Glomerular visceral epithelial cell (primary cell): ENCODE data around the gene KCNJ15.
A peak's percentile ranks its signal among the peaks of the same experiment; 100 is the strongest.

Source experiments
- DNase-seq: peaks from one replicate; pipeline ENCODE4 v3.0.0-alpha.2; 2016; ENCODE audit errors: extremely low spot score

KCNJ15 gene

GRCh38 chr21:38299671-38300070 lies 42.9 kb downstream of the KCNJ15 start:
- no peak for DNase-seq

DNA sequence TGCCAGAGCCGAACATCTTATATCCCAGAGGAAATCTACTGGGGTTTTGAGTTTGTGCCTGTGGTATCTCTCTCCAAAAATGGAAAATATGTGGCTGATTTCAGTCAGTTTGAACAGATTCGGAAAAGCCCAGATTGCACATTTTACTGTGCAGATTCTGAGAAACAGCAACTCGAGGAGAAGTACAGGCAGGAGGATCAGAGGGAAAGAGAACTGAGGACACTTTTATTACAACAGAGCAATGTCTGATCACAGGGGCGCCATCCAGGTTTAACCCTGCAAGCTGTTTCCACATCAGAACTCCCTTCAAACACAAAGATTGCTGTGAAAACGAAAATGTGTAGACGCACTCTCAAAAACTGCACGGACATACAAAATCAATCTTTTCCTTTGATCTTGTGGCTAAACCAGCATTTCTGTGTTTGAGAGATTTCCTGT lies 43.4 kb downstream of the KCNJ15 start:
- no peak for DNase-seq

GRCh38 chr21:38301321-38302214 lies 44.8 kb downstream of the KCNJ15 start:
- no peak for DNase-seq

DNA sequence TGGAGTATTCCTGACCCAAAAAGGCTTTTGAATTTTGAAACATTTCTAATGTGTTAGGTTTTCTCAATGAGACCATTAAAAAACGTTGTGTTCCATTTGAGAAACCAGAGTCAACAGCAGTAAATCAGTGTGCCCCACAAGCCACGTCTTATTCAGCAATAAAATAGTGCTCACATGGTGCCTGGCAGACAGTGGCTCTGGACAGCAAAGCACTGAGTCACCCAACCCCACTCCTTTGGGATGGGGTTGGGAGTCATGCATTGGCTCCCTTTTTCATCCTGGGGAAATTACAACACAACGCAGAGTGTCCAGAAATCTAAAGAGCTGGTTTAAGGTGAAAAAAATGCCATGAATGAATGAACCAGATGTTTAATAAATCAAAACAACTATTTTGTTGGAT lies 46.5 kb downstream of the KCNJ15 start:
- DNase-seq, result peak; percentile 83

DNA sequence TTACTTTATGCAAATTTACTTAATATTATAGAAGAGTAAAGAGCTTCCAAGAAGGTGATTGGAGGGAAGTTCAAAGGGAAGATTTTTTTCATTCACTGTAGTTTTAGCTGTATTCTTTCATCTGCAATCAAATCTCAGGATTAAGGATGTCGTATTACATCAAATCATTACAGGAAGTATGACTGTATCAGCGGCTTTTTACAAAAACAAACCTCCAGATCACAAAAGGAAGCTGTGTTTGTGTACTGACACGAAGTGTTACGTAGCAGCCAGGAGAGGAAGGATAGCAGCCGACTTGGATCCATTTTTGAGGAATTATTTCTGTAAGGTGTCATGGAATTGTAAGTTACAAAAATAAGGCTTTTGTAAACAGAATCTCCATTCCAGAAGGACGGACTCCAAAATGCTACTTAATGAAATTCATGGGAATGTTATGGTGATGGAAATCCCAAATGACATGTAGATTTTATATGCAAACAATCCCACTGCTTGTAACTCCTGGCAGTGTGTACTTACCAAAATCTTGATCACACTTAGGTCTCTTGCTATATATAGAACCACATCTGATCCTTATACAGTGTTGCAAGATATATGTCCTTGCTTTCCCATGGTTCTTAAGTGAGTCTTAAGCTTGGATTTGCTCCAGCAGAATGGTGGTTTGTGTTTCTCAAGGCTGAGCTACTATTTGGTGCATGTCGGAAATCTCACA lies 49.8 kb downstream of the KCNJ15 start:
- peak; percentile 76 for DNase-seq

DNA sequence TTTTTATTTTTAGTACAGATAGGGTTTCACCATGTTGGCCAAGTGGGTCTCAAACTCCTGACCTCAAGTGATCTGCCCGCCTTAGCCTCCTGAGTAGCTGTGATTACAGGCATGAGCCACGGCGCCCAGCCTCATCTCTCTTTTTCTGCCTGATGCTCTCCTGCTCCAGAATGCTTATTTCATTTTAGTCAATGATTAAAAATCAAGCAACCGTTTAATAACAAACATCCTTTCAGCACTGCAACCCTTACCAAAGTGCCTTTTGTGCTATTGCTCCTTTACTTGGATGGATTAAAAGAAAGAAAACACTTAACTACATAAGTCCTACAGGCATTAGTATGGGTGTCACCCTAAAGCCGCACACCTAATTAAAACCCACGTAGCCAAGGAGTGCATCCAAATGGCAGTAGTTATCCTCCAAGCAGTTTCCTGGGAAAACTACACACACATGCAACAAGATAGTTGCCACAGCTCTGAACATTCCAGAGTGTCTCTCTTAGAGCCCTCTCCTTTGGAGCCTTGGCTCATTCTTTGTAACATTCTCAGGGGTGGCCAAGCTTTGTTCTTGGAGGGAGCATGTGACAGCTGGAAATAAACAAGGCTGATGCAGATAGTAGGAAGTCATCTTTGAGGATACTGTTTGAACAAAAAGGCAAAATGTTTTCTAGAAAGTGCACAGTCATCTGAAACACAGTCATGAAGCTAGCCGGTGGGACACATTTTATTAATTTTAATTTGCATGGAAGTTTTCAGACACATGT lies 51.2 kb downstream of the KCNJ15 start:
- DNase-seq, result no peak

DNA sequence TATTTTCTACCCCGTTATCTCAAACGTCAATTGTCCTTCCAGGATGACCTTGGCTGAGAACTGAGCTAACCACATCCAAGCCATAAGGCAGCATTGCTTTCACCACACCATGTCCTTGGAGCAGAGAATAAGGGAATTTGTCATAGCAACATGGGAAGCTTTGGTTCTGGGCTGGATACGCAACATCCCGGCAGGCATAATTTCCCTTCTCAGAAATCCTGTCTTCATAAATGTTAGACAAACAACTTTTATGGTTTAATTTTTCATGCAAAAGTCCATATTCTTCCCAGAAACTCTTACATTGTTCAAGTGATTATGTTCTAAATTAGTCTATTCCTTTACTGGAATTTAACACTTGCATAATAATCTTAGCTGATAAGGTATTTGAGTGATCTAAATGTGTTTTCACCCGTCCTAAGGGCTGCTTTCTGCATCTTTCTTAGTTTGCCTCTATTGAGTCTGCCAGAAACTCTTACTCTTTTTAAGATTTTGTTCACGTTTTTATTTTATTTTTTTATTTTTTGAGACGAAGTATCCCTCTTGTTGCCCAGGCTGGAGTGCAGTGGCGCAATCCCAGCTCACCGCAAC lies 51.8 kb downstream of the KCNJ15 start:
- no peak for DNase-seq

GRCh38 chr21:38310646-38311485 lies 54.1 kb downstream of the KCNJ15 start:
- DNase-seq, result peak; percentile 78

DNA sequence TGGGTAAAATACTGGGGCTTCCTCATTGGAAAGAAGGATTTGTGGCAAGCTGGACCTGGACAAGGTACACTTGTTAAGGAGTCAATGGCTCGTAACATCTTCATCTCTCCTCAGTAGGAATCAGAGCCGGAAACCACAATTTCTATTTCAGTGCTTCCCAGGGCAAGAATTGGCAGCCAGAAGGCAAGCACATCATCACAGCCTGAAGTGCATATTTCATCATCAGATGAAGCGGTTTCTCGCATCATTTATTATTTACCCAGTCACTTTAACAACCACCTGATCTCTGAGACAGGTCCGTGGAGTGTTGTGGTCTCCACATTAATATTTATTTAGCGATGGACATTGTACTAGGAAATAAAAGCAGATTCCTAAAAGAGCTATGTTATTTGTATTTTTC lies 55.0 kb downstream of the KCNJ15 start:
- peak; percentile 97 for DNase-seq

- DNase-seq, result no peak
Measured at GRCh38 chr21:38312822-38313221, 56.0 kb downstream of the KCNJ15 start.

DNA sequence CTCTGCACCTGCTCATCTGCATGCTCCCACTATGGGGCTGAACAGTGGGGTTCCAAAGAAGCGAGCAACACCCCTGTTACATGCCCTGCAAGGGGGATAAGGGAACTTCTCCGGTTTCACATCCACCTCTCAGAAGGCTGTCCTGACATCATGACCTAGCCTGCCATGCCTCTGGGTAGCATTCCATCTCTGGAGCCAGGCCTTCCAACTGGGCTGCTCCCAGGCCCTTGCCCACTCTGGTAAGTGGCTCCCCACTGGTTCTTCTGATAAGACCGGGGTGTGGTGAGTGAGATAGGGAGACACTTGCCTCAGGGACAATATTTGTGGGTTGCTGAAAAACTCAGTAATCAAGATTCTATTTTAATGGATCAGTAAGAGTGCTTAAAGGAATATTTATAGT lies 57.8 kb downstream of the KCNJ15 start:
- no peak for DNase-seq

- DNase-seq, result peak; percentile 88
Measured at GRCh38 chr21:38315122-38315521, 58.3 kb downstream of the KCNJ15 start.

DNA sequence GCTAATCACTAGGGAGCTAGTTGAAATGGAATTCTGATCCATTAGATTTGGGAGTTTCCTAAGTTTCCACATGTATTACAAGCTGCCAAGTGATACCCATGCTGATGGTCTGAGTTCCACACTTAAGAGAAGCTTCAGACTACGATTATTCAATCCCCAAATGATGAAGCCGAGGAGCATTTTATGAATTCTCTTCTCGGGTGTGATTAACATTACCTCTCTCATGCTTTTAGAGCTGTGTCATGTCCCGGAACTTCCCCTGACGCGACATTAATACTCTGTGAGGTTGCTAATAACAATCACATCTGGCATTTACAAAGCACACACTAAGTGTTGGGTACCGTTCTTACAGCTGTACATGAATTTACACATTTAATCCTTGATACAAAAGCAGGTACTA lies 63.0 kb downstream of the KCNJ15 start:
- DNase-seq, result no peak

- DNase-seq, result no peak
Measured at GRCh38 chr21:38321568-38321967, 64.8 kb downstream of the KCNJ15 start.

GRCh38 chr21:38322311-38322950 lies 65.6 kb downstream of the KCNJ15 start:
- DNase-seq, result no peak

GRCh38 chr21:38323721-38324531 lies 67.1 kb downstream of the KCNJ15 start:
- peak; percentile 77 for DNase-seq

DNA sequence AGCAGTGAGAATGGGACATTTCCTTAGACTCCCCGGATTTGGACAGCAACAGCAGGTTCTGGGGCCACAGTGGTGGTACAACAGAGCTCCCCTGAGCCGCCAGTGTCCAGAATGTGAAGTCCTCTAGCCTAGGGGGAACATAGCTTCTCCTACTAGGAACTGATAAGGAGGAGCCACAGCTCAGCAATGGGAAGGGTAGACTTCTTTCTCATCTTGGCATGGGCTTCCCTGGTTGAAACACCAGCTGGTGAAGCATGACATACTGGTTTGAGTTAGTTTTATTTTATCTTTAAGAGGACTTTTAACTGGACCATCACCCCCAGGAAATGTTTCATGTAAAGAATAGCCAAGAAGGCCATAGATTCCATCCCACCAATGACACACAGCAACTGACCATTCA lies 68.4 kb downstream of the KCNJ15 start:
- no peak for DNase-seq

DNA sequence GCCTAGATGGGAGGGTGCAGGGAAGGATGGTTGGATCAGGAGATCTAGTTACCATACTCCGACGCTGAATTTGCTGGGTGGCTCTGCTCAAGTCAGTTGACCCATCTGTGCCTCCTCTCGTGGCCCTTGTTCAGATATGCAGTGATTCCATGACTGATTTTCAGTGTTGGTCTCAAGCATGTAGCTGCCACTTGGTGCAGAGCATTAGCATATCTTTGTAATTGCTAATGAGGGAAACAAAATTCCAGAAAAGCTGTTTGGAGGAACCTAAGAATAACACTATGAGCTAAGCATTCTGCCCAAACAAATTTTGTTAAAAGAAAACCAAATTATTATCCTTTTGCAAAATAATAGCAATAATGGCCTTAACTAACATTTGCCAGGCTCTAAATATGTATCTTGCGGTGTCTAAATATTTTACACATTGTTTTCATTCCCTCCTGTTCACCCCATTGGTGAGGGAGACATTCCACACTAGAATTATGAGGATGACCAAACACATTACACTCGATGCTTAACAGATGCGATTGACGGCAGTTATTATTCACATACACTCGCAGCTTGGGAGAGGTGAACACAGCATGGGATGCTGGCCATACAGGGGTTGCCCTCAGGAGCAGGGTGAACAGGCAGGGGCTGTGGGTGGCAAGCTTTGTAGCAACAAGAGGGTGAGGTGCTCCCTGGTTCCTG lies 69.1 kb downstream of the KCNJ15 start:
- DNase-seq, result no peak

DNA sequence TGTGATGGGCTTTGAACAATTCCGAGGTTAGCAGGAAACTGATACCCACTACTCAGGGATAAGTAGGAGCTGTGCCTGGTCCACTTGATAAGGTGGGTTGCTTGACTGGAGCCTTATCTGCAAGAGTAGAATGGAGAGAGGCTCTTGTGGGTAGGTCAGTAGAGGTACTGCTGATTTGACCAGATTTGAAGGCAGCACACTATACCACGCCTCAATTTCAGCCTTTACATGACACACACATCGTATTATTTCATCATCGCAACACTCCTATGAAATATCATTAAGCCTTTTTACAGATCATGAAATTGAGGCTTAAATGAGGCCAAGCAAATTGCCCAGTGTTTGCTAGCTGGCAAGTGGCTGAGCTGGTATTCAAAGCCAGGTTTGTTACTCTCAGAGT lies 69.6 kb downstream of the KCNJ15 start:
- no peak for DNase-seq
